Suprapubic skin (tissue), 4 donors: ENCODE results near the gene SLC19A2.

Experiments
- CTCF ChIP-seq, 2 donors: fragments of 200-600 bp in 1 of 2; fragments of 450-650 bp in 1 of 2; sonication (generic) in 1 of 2; IDR thresholded peaks; one replicate each; pipeline ENCODE4 v1.5.1; 2016 to 2019; ENCODE audit warnings: antibody characterized with exemption in 2 of 2, mild to moderate bottlenecking in 1 of 2, moderate library complexity in 1 of 2
- EP300 ChIP-seq: sonication (generic); formaldehyde crosslinking; IDR thresholded peaks from one replicate; pipeline ENCODE4 v1.6.1; 2017; ENCODE audit warnings: antibody characterized with exemption
- POLR2AphosphoS5 ChIP-seq, 3 donors: sonication (generic); formaldehyde crosslinking; IDR thresholded peaks; one replicate each; pipeline ENCODE4 v1.6.1; 2017; ENCODE audit warnings: antibody characterized with exemption in 3 of 3

- TF ChIP-seq EP300 (no peak), CTCF (IDR thresholded peaks at IDR 0.05) (no peak), POLR2AphosphoS5 (IDR thresholded peaks at IDR 0.05) (no peak)
Observed at GRCh38 chr1:169484683-169485430, 887 bp downstream of the SLC19A2 start.
